Measurements from ENCODE around the gene FAM76B.

The FAM76B gene

GRCh38 chr11:95728094-95728493 lies 61.5 kb downstream of the FAM76B start:
- Histone ChIP-seq H3K27ac (ENCODE audit: low read depth, low read length) (no peak overlapping the region), H3K9ac (ENCODE audit: low read length) (no peak overlapping the region), H3K4me1 (ENCODE audit: insufficient read depth, low read length) (no peaks in the 10 kb centered on the region), H3K9me3 (ENCODE audit: low read length) (no peaks in the 10 kb centered on the region), H3K4me3 (ENCODE audit: low read depth in 1 of 2, low read length in 2 of 2) (no peak overlapping the region), H3K27me3 (ENCODE audit: control insufficient read depth in 1 of 2, insufficient read depth in 2 of 2, low read length in 2 of 2) (no peaks in the 10 kb centered on the region), H3K36me3 (ENCODE audit: insufficient read depth, low read length) (no peaks in the 10 kb centered on the region)

GRCh38 chr11:95727620-95728019 lies 62.0 kb downstream of the FAM76B start:
- no peaks in the 10 kb centered on the region for H3K9me3 ChIP-seq (ENCODE audit: low read length)
- no peak overlapping the region for H3K27ac ChIP-seq (ENCODE audit: low read depth, low read length)
- H3K36me3 ChIP-seq (ENCODE audit: insufficient read depth, low read length) = no peaks in the 10 kb centered on the region
- H3K27me3 ChIP-seq (ENCODE audit: control insufficient read depth in 1 of 2, insufficient read depth in 2 of 2, low read length in 2 of 2) = no peaks in the 10 kb centered on the region
- H3K9ac ChIP-seq (ENCODE audit: low read length) = no peak overlapping the region
- no peaks in the 10 kb centered on the region for H3K4me1 ChIP-seq (ENCODE audit: insufficient read depth, low read length)
- peak overlapping the region; percentile 5 to 22 for H3K4me3 ChIP-seq (ENCODE audit: low read depth in 1 of 2, low read length in 2 of 2)

- H3K4me1 ChIP-seq (ENCODE audit: insufficient read depth, low read length) = no peaks in the 10 kb centered on the region
- H3K9me3 ChIP-seq (ENCODE audit: low read length) = no peaks in the 10 kb centered on the region
- H3K9ac ChIP-seq (ENCODE audit: low read length) = no peak overlapping the region
- no peaks in the 10 kb centered on the region for H3K36me3 ChIP-seq (ENCODE audit: insufficient read depth, low read length)
- H3K27ac ChIP-seq (ENCODE audit: low read depth, low read length) = no peak overlapping the region
- no peaks in the 10 kb centered on the region for H3K27me3 ChIP-seq (ENCODE audit: control insufficient read depth in 1 of 2, insufficient read depth in 2 of 2, low read length in 2 of 2)
- H3K4me3 ChIP-seq (ENCODE audit: low read depth in 1 of 2, low read length in 2 of 2) = peak overlapping the region in 1 of 2 donors; percentile 22
These were observed 62.5 kb downstream of the FAM76B start for GRCh38 chr11:95727111-95727510.

GRCh38 chr11:95725196-95725595 lies 64.4 kb downstream of the FAM76B start:
- Histone ChIP-seq H3K36me3 (ENCODE audit: insufficient read depth, low read length) (no peaks in the 10 kb centered on the region), H3K27me3 (ENCODE audit: control insufficient read depth in 1 of 2, insufficient read depth in 2 of 2, low read length in 2 of 2) (no peaks in the 10 kb centered on the region), H3K4me1 (ENCODE audit: insufficient read depth, low read length) (no peaks in the 10 kb centered on the region), H3K9me3 (ENCODE audit: low read length) (no peaks in the 10 kb centered on the region), H3K27ac (ENCODE audit: low read depth, low read length) (no peak overlapping the region), H3K4me3 (ENCODE audit: low read depth in 1 of 2, low read length in 2 of 2) (no peak overlapping the region), H3K9ac (ENCODE audit: low read length) (no peak overlapping the region)

GRCh38 chr11:95723361-95723942 lies 66.1 kb downstream of the FAM76B start:
- Histone ChIP-seq H3K9me3 (ENCODE audit: low read length) (no peaks in the 10 kb centered on the region), H3K9ac (ENCODE audit: low read length) (no peak overlapping the region), H3K4me3 (ENCODE audit: low read depth in 1 of 2, low read length in 2 of 2) (no peak overlapping the region), H3K36me3 (ENCODE audit: insufficient read depth, low read length) (no peaks in the 10 kb centered on the region), H3K27ac (ENCODE audit: low read depth, low read length) (no peak overlapping the region), H3K27me3 (ENCODE audit: control insufficient read depth in 1 of 2, insufficient read depth in 2 of 2, low read length in 2 of 2) (no peaks in the 10 kb centered on the region), H3K4me1 (ENCODE audit: insufficient read depth, low read length) (no peaks in the 10 kb centered on the region)

- H3K4me3 ChIP-seq (ENCODE audit: low read depth in 1 of 2, low read length in 2 of 2) = no peak overlapping the region
- H3K9me3 ChIP-seq (ENCODE audit: low read length) = no peaks in the 10 kb centered on the region
- no peak overlapping the region for H3K9ac ChIP-seq (ENCODE audit: low read length)
- no peaks in the 10 kb centered on the region for H3K4me1 ChIP-seq (ENCODE audit: insufficient read depth, low read length)
- H3K36me3 ChIP-seq (ENCODE audit: insufficient read depth, low read length) = no peaks in the 10 kb centered on the region
- H3K27me3 ChIP-seq (ENCODE audit: control insufficient read depth in 1 of 2, insufficient read depth in 2 of 2, low read length in 2 of 2) = no peaks in the 10 kb centered on the region
- no peak overlapping the region for H3K27ac ChIP-seq (ENCODE audit: low read depth, low read length)
These were observed 69.4 kb downstream of the FAM76B start for GRCh38 chr11:95720195-95720594.
